Right lobe of liver (tissue), 4 donors: Measurements from ENCODE around the gene PPIAL4G.
"Not testable (repeated sequence)": the region's sequence is repeated elsewhere in the genome, so short reads cannot be mapped to it uniquely, and the experiment has no call there.

Experiments
- POLR2A ChIP-seq: fragments of 450-650 bp; IDR thresholded peaks from one replicate; pipeline ENCODE4 v1.6.1; 2017; ENCODE audit warnings: antibody characterized with exemption, mild to moderate bottlenecking
- TF ChIP-seq, protein P1 (sequence below), 4 donors: fragments of 200-600 bp in 3 of 4; fragments of 450-650 bp in 1 of 4; IDR thresholded peaks; one replicate each; pipeline versions ENCODE4 v1.5.1 to v1.8.0; 2016 to 2022; ENCODE audit warnings: antibody characterized with exemption in 4 of 4, mild to moderate bottlenecking in 2 of 4
- donor health status: DM: no; HTN: no; CAD: no.
- donor health status: DM: no; HTN: no; CAD: no.
- donor health status: DM: no; HTN: yes; CAD: no.

DNA sequence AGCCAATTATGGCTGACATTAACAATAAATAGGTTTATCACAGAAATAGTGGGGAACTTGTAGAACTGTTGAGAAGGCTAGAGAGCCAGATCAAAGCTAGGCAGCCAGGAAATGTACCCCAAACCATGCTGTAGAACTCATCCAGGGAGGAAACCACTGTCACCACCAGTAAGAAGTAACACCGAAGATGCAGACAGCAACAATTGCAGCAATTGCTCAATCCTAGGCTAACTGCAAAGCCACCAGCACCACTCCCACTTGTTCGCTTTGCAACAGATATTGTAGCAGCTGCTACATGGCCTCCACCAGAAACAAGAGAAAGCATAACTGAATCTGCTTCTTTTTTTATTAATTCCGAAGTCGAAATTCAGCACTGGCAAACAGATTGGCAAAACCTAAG lies 2.0 kb downstream of the PPIAL4G start:
- TF ChIP-seq, protein P1, sequence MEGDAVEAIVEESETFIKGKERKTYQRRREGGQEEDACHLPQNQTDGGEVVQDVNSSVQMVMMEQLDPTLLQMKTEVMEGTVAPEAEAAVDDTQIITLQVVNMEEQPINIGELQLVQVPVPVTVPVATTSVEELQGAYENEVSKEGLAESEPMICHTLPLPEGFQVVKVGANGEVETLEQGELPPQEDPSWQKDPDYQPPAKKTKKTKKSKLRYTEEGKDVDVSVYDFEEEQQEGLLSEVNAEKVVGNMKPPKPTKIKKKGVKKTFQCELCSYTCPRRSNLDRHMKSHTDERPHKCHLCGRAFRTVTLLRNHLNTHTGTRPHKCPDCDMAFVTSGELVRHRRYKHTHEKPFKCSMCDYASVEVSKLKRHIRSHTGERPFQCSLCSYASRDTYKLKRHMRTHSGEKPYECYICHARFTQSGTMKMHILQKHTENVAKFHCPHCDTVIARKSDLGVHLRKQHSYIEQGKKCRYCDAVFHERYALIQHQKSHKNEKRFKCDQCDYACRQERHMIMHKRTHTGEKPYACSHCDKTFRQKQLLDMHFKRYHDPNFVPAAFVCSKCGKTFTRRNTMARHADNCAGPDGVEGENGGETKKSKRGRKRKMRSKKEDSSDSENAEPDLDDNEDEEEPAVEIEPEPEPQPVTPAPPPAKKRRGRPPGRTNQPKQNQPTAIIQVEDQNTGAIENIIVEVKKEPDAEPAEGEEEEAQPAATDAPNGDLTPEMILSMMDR (IDR thresholded peaks at IDR 0.05): not testable (repeated sequence)
- TF ChIP-seq POLR2A: not testable (repeated sequence)
